ENCODE data around the gene CSNK1A1.

DNA sequence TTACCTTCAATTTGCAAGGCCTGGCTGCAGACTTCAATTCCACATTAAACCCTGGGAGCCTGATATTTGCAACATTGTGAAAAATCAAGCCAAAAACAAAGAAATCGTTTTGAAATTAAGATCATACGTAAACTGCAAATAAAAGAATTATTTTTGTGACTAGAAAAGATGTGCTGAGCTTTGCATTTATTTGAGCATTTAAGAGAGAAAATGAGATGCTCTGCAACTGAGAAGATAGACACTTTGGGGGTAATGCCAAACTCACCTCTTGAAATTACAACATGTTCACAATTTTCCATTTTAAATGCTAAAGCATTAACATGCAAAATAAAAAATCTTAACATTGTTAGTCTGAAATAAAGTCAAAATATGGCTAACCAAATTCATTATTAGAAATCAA is 46.6 kb downstream of the CSNK1A1 start:
- no peak for TF ChIP-seq RAD21 (conservative IDR thresholded peaks at IDR 0.05 in 1 of 2, IDR thresholded peaks at IDR 0.05 in 1 of 2)
- no peak for TF ChIP-seq CTCF (IDR thresholded peaks at IDR 0.05)
- no peak for TF ChIP-seq TFCP2L1 (CRISPR knock-in tag; IDR thresholded peaks at IDR 0.05)

Measured in A549 (cell line).